ENCODE results near the gene OR7G3. TPM values are rescaled to one million over a fixed set of nuclear protein-coding genes. Genes with fewer than 3 reads are reported as not detected.

The OR7G3 gene
- total RNA-seq, 3 donors from 2014 or later, result not detected

DNA sequence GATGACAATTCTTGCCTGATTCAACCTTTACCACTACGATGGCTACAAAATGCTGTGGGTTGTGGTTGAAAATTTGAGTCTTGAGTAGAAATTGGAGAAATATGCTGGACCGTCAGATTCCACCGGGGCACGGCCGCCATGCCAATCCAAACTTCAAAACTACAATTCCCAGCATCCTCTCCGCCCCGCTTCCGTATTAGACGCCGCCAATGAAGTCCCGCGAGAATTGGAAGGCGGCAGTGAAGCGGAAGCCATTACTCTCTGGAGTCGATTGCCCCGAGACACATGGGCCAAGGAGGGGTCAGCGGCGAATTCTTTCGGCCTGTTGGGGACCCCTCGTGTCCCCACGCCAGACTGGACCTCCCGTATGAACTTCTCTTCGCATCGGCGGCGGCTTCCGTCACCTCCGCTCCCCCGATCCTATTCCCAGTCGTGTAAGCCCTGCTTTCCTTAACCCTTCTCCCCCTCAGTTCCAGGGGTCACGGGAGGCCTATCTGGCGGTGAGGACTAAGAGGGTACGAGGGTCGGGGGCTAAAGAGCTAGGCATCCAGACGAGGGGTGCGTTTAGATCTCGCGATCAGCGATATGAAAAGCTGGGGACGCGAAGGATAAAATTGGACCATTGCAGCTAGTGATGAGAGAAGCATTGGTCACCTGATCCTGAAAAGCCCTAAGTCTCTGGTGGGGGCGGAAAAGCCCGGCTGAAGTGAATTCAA lies 13.6 kb upstream of the OR7G3 start, which contains the start of gene ZNF317:
ZNF317 (plus strand) TSS at position 239 of the 716 bp plus-strand sequence. CDS start 15,620 bp downstream, outside the sequence.
- Mint-ChIP-seq H3K4me1 (ENCODE audit: low read depth) (peaks cover 37% of the 10 kb centered on the region), H3K36me3 (ENCODE audit: insufficient read depth) (peaks cover 23% of the 10 kb centered on the region), H3K9me3 (peaks cover 6% of the 10 kb centered on the region), H3K27me3 (ENCODE audit: low read depth) (no peaks in the 10 kb centered on the region), H3K4me3 (peak within 1 kb of the TSS; percentile 99)
- peak; percentile 85 for DNase-seq
- ATAC-seq, result peak; percentile 97 to 98

DNA sequence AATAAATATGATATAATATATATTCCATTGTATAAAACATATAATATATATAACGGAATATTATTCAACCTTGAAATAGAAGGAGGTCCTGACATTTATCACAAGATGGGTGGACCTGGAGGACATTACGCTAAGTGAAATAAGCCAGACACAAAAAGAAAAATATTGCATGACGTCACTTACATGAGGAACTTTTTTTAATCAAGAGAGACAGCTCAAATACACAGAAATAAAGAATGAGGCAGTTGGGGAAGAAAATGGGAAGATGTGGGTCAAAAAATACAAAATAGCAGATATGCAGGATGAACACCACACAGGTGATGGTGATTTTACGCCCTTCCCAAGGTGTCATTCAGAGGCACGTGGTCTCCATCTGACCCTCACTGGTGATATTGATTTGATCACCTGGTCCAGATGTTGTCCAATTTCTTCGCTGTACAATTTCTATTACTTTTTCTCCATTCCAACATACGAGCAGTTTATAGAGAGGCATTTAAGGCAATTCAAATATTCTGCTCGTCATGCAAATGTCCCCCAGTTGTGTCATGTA lies 12.9 kb upstream of the OR7G3 start:
- H3K27me3 Mint-ChIP-seq (ENCODE audit: low read depth), result no peaks in the 10 kb centered on the region
- peak in 1 of 2 donors; percentile 2 for ATAC-seq
- peaks cover 4% of the 10 kb centered on the region for H3K9me3 Mint-ChIP-seq
- peak overlapping the region; percentile 99 for H3K4me3 Mint-ChIP-seq
- H3K4me1 Mint-ChIP-seq (ENCODE audit: low read depth), result peaks cover 34% of the 10 kb centered on the region
- peaks cover 20% of the 10 kb centered on the region for H3K36me3 Mint-ChIP-seq (ENCODE audit: insufficient read depth)
- DNase-seq, result no peak

DNA sequence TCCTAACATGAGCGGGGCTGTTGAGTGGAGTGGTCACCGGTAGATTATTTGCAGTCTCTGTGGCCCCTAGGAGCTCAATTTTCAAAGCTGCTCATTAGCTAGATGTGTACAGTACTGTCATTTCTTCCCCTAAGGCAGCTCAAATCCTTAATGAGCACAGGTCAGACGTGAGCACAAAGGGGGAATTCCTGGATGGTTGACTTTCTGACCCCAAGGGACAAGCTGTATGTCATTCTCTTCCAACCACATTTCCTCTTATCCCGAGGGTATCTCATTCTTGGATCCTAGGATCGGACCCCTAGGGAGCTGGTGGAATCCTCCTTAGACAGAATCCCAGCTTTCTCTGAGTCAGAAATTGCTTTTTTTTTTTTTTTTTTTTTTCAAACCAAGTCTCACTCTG lies 5.7 kb upstream of the OR7G3 start:
- Mint-ChIP-seq H3K36me3 (ENCODE audit: insufficient read depth) (no peaks in the 10 kb centered on the region), H3K27me3 (ENCODE audit: low read depth) (peaks cover 13% of the 10 kb centered on the region), H3K4me1 (ENCODE audit: low read depth) (peaks cover 5% of the 10 kb centered on the region), H3K4me3 (no peak overlapping the region), H3K9me3 (no peaks in the 10 kb centered on the region)
- DNase-seq, result no peak
- no peak for ATAC-seq

DNA sequence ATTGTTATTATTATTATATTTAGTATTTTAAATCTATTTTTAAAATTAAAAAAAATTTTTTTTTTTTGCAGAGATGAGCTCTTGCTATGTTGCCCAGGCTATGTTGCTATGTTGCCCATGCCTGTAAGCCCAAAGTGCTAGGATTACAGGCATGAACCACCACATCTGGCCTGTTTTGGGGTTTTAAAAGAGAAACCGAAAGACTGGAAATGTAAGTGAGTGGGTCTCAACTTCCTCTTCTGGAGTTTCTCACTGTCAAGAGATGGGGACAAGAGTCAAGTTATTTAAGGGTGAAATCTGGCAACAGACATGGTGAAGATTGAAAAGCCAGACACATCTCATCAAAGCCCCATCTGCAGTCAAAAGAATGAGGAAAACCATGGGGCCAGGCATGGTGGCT lies 4.2 kb upstream of the OR7G3 start:
- no peak for DNase-seq
- H3K4me3 Mint-ChIP-seq, result no peak overlapping the region
- peaks cover 26% of the 10 kb centered on the region for H3K27me3 Mint-ChIP-seq (ENCODE audit: low read depth)
- H3K4me1 Mint-ChIP-seq (ENCODE audit: low read depth), result peaks cover 5% of the 10 kb centered on the region
- H3K36me3 Mint-ChIP-seq (ENCODE audit: insufficient read depth), result no peaks in the 10 kb centered on the region
- no peaks in the 10 kb centered on the region for H3K9me3 Mint-ChIP-seq
- ATAC-seq, result no peak

DNA sequence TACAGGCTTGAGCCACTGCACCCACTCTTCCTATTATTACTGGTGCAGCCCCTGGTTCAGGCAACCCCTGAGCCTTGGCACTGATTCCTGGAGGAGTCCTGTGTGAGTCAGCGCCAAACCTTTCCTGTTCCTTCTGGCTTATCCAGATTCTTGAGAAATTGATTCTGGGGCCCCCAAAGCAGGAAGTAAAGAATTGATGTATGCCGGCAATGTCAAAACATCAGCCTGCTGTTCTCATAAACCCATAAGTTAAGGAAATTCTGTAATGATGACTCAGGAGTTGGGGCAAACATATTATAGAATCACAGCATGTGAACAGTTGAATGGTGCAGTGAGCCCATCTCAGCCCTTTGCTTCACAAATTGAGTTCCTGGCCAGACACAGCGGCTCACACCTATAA lies 1.4 kb upstream of the OR7G3 start:
- no peak for DNase-seq
- H3K36me3 Mint-ChIP-seq (ENCODE audit: insufficient read depth), result no peaks in the 10 kb centered on the region
- H3K27me3 Mint-ChIP-seq (ENCODE audit: low read depth), result peaks cover 34% of the 10 kb centered on the region
- H3K4me3 Mint-ChIP-seq, result no peak overlapping the region
- no peaks in the 10 kb centered on the region for H3K9me3 Mint-ChIP-seq
- no peak for ATAC-seq
- peaks cover 5% of the 10 kb centered on the region for H3K4me1 Mint-ChIP-seq (ENCODE audit: low read depth)

DNA sequence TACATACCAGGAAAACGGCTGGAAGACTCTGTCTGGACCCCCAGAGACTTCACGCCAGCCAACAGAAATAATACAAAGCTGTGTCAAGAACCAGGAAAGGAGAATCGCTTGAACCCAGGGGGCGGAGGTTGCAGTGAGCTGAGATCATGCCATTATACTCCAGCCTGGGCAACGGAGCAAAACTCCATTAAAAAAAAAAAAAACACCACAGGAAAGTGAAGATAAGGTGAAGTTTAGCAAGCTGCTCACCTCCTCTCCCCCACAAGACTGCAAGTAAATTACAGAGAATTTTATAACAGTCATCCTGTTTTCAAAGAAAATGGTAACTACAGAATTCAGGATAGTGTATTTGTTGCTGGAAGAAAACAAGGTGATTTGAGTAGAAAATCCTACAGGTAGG lies 10.2 kb downstream of the OR7G3 start:
- Mint-ChIP-seq H3K36me3 (ENCODE audit: insufficient read depth) (no peaks in the 10 kb centered on the region), H3K4me1 (ENCODE audit: low read depth) (no peaks in the 10 kb centered on the region), H3K4me3 (no peak overlapping the region), H3K9me3 (no peaks in the 10 kb centered on the region), H3K27me3 (ENCODE audit: low read depth) (peaks cover 18% of the 10 kb centered on the region)
- DNase-seq, result no peak
- no peak for ATAC-seq

DNA sequence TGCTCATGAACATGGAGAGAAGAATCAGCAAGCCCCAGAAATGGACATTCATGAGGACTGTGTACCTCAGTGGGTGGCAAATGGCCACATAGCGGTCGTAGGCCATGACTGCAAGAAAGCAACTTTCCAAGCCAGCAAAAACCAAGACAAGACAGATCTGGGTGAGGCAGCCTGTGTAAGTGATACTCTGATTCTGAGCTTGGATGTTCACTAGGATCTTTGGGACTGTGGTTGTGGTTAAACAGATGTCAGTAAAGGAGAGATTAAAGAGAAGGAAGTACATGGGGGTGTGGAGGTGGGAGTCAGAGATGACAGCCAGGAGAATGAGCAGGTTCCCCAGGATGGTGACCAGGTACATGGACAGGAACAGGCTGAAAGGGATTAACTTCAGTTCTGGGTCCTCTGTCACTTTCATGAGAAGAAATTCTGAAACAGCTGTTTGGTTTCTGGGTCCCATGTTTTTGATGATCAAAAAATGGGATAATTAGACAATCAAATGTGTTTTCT lies 11.4 kb downstream of the OR7G3 start, which contains the start of gene OR7G1:
OR7G1 (minus strand) TSS at position 457 of the 507 bp plus-strand sequence; CDS start at position 457, 0 bp downstream.
- H3K36me3 Mint-ChIP-seq (ENCODE audit: insufficient read depth), result no peaks in the 10 kb centered on the region
- no peak within 1 kb of the TSS for H3K4me3 Mint-ChIP-seq
- no peaks in the 10 kb centered on the region for H3K4me1 Mint-ChIP-seq (ENCODE audit: low read depth)
- H3K9me3 Mint-ChIP-seq, result no peaks in the 10 kb centered on the region
- DNase-seq (no peak), ATAC-seq (no peak)
- peaks cover 20% of the 10 kb centered on the region for H3K27me3 Mint-ChIP-seq (ENCODE audit: low read depth)

DNA sequence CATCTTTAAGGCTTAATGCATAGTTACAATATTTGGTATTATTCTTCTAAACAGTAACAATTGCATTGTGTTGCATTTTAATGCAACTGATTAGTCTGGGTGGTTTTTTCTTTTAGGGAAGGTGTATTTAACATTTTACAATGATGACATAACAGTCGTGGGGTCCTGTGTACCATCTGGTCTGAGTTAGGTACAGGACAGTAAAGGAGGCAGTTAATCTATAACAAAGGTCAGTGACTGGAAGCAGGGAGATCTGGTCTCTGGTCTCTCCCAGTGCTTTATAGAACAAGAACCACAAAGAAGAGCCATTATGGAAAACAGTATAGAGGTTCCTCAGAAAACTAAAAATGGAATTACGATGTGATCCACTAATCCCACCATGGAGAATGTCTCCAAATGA lies 16.8 kb downstream of the OR7G3 start:
- Mint-ChIP-seq H3K9me3 (no peaks in the 10 kb centered on the region), H3K36me3 (ENCODE audit: insufficient read depth) (no peaks in the 10 kb centered on the region), H3K4me1 (ENCODE audit: low read depth) (no peaks in the 10 kb centered on the region), H3K4me3 (no peak overlapping the region), H3K27me3 (ENCODE audit: low read depth) (peaks cover 26% of the 10 kb centered on the region)
- no peak for DNase-seq
- no peak for ATAC-seq

DNA sequence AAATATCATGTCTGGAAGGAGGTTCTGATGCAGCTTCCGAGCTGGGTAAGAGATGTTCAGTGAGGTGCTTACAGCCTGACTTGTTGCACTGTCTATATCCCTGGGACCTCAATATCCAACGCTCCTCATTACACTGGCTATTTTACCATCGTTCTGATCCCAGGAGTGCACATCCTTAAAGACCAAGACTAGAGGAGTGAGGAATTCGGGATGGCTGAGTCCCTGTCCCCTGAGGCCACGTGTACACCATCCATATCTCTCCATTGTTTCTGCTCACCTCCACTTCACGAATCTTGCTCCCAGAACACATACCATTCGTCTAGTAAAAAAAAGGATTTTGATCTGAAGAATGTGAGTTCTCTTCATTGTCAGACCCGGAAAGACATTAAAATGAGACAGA lies 19.4 kb downstream of the OR7G3 start, which contains the start of gene OR7G2:
OR7G2 (minus strand) TSS at position 101 of the 400 bp plus-strand sequence. CDS start 4,232 bp downstream, outside the sequence.
- DNase-seq, result no peak
- Mint-ChIP-seq H3K9me3 (no peaks in the 10 kb centered on the region), H3K4me1 (ENCODE audit: low read depth) (no peaks in the 10 kb centered on the region), H3K36me3 (ENCODE audit: insufficient read depth) (no peaks in the 10 kb centered on the region), H3K27me3 (ENCODE audit: low read depth) (peaks cover 27% of the 10 kb centered on the region), H3K4me3 (no peak within 1 kb of the TSS)
- ATAC-seq, result no peak

DNA sequence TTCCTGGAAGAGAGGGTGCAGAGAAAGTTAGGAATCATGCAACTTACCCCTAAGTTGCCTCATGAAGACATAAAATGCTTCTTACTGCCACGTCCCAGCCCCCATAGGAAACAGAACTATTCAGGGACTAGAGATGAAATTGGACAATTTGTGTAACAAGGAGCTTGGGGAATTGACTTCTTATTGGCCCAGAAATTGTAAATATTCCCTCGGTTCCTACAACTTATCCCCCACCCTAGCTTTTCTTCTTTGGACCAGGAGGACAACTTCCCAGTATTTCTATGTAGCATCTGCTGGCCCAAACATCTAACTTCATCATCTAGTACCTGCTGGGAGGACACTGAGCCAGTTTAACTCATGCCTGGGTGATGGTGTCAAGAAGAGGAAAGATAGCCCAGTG lies 40.0 kb downstream of the OR7G3 start, which contains the start of gene OR1M1:
OR1M1 (plus strand) TSS at position 301 of the 400 bp plus-strand sequence. CDS start 6,184 bp downstream, outside the sequence.
- ATAC-seq (no peak), DNase-seq (no peak)
- no peaks in the 10 kb centered on the region for H3K9me3 Mint-ChIP-seq
- peaks cover 16% of the 10 kb centered on the region for H3K27me3 Mint-ChIP-seq (ENCODE audit: low read depth)
- no peaks in the 10 kb centered on the region for H3K36me3 Mint-ChIP-seq (ENCODE audit: insufficient read depth)
- no peaks in the 10 kb centered on the region for H3K4me1 Mint-ChIP-seq (ENCODE audit: low read depth)
- no peak within 1 kb of the TSS for H3K4me3 Mint-ChIP-seq

DNA sequence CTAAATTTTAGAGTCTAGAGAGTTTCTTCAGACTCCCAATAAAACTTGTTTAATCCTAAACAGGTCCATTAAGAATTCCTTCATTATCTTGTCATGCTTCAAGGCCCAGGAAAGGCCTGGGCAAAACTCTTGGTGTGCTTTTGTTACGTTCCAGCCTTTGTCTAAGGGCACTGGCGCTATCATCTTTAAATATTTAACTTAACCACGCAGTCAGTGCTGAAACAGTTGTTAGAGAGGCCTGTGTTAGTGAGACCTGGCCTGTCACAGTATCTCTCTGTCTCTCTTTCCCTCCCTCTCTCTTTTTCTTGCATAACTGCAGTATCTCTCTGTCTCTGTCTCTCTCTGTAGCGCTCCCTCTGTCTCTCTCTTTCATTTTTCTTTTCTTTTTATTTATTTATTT lies 48.1 kb downstream of the OR7G3 start:
- H3K4me1 Mint-ChIP-seq (ENCODE audit: low read depth), result no peaks in the 10 kb centered on the region
- H3K36me3 Mint-ChIP-seq (ENCODE audit: insufficient read depth), result no peaks in the 10 kb centered on the region
- no peak overlapping the region for H3K4me3 Mint-ChIP-seq
- no peaks in the 10 kb centered on the region for H3K9me3 Mint-ChIP-seq
- no peak for ATAC-seq
- no peak for DNase-seq
- H3K27me3 Mint-ChIP-seq (ENCODE audit: low read depth), result peaks cover 3% of the 10 kb centered on the region

DNA sequence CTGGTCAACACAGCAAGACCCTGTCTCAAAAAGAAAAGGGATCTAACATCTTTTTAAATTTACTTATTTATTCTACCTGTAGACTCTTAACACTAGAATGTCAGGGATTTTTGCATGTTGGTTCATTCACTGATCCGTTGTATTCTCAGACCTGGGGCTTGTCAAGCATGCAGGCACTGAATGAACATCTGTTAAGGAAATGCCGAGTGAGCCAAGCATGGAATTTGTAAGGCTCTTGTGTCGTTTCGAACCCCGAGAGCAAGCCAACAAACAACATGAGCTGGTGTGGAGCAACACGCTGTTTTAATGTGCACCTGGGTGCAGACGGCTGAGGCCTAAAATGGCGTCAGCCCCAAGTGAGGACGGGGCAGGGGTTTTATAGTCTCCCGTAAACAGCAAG lies 49.8 kb downstream of the OR7G3 start:
- Mint-ChIP-seq H3K27me3 (ENCODE audit: low read depth) (no peaks in the 10 kb centered on the region), H3K4me1 (ENCODE audit: low read depth) (no peaks in the 10 kb centered on the region), H3K4me3 (no peak overlapping the region), H3K36me3 (ENCODE audit: insufficient read depth) (no peaks in the 10 kb centered on the region), H3K9me3 (no peaks in the 10 kb centered on the region)
- DNase-seq (no peak), ATAC-seq (no peak)

Data from activated T-cell treated with anti-CD3 and anti-CD28 coated beads, Interleukin-2, amount 50 U/mL, for 4 hours (primary cell).